Tibial nerve (tissue), 4 donors: ENCODE results near the gene PCDHGB4. TPM values are rescaled to one million over a fixed set of nuclear protein-coding genes. Genes with fewer than 3 reads are reported as not detected.
"Not testable (repeated sequence)": the region's sequence is repeated elsewhere in the genome, so short reads cannot be mapped to it uniquely, and the experiment has no call there.

ENCODE experiments used
- DNase-seq, 2 donors: peaks; one replicate each; pipeline ENCODE4 v3.0.0-alpha.2; 2019; ENCODE audit warnings: low spot score in 2 of 2
- H3K27ac ChIP-seq, 4 donors: fragments of 200-600 bp; sonication (generic) in 3 of 4; one replicate each; pipeline ENCODE4 v1.5.1; 2017 to 2019; ENCODE audit warnings: mild to moderate bottlenecking in 1 of 4
- H3K27me3 ChIP-seq, 2 donors: fragments of 200-600 bp; sonication (generic) in 1 of 2; one replicate each; pipeline versions ENCODE4 v1.5.1 to v1.6.0; 2017 to 2019
- H3K36me3 ChIP-seq, 3 donors: fragments of 200-600 bp; sonication (generic); one replicate each; pipeline ENCODE4 v1.5.1; 2018 to 2019
- H3K4me1 ChIP-seq, 4 donors: fragments of 200-600 bp; sonication (generic) in 3 of 4; one replicate each; pipeline ENCODE4 v1.5.1; 2017 to 2019
- H3K4me3 ChIP-seq, 4 donors: fragments of 200-600 bp; sonication (generic) in 3 of 4; one replicate each; pipeline ENCODE4 v1.5.1; 2017 to 2019; ENCODE audit warnings: mild to moderate bottlenecking in 1 of 4, moderate library complexity in 1 of 4
- H3K9me3 ChIP-seq, 4 donors: fragments of 200-600 bp; sonication (generic) in 3 of 4; one replicate each; pipeline ENCODE4 v1.5.1; 2017 to 2019
- EP300 ChIP-seq, 2 donors: sonication (generic); formaldehyde crosslinking; IDR thresholded peaks; one replicate each; pipeline ENCODE4 v1.6.1; 2017; ENCODE audit warnings: antibody characterized with exemption in 2 of 2, mild to moderate bottlenecking in 1 of 2
- POLR2A ChIP-seq, 2 donors: fragments of 450-650 bp; IDR thresholded peaks; one replicate each; pipeline ENCODE4 v1.6.1; 2017; ENCODE audit warnings: antibody characterized with exemption in 2 of 2, mild to moderate bottlenecking in 2 of 2, moderate library complexity in 2 of 2
- WGBS, 2 donors: methylation state at CpG; one replicate each; pipeline ENCODE4 v1.1.5; 2018; 5-methylcytosine and 5-hydroxymethylcytosine counted together
- total RNA-seq, 4 donors: library from RNA; depleted of rRNA; stranded (reverse); fragments of >200 nt; gene quantifications; one replicate each; pipeline ENCODE4 v1.1.0, GENCODE V29; 2016
- TF ChIP-seq, protein P1 (sequence below), 5 experiments: fragments of 200-600 bp in 3 of 5; fragments of 450-650 bp in 2 of 5; sonication (generic) in 3 of 5; IDR thresholded peaks; one replicate each; pipeline ENCODE4 v1.5.1; 2016 to 2019; ENCODE audit warnings: antibody characterized with exemption in 5 of 5, mild to moderate bottlenecking in 3 of 5, moderate library complexity in 2 of 5

Gene PCDHGB4
- total RNA-seq, 4 donors from 2014 or later = 9.3 to 12.3 (median 11.1) TPM

DNA sequence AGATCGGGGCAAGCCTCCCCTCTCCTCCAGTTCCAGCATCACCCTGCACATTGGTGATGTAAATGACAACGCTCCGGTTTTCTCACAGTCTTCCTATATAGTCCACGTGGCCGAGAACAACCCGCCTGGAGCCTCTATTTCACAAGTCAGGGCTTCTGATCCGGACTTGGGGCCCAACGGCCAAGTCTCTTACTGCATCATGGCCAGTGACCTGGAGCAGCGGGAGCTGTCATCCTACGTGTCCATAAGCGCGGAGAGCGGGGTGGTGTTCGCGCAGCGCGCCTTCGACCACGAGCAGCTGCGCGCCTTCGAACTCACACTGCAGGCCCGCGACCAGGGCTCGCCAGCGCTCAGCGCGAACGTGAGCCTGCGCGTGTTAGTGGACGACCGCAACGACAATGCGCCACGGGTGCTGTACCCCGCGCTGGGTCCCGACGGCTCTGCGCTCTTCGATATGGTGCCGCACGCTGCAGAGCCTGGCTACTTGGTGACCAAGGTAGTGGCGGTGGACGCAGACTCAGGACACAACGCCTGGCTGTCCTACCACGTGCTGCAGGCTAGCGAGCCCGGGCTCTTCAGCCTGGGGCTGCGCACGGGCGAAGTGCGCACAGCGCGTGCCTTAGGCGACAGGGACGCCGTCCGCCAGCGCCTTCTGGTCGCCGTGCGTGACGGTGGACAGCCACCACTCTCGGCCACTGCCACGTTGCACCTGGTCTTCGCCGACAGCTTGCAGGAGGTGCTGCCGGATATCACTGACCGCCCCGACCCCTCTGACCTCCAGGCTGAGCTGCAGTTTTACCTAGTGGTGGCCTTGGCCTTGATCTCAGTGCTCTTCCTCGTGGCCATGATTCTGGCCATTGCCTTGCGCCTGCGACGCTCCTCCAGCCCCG is 1.9 kb downstream of the PCDHGB4 start:
- WGBS, 2 donors = 42% methylated on average over 51 to 76 of the region's 77 CpGs
- H3K27me3 ChIP-seq = no peaks in the 10 kb centered on the region
- DNase-seq = no peak
- H3K27ac ChIP-seq = no peak overlapping the region
- no peak overlapping the region for H3K4me3 ChIP-seq
- H3K36me3 ChIP-seq = peaks cover 0 to 43% (median 0%) of the 10 kb centered on the region in 3 donors
- no peaks in the 10 kb centered on the region for H3K4me1 ChIP-seq
- TF ChIP-seq EP300 (IDR thresholded peaks at IDR 0.05) (no peak), POLR2A (IDR thresholded peaks at IDR 0.05) (no peak)
- TF ChIP-seq, protein P1, sequence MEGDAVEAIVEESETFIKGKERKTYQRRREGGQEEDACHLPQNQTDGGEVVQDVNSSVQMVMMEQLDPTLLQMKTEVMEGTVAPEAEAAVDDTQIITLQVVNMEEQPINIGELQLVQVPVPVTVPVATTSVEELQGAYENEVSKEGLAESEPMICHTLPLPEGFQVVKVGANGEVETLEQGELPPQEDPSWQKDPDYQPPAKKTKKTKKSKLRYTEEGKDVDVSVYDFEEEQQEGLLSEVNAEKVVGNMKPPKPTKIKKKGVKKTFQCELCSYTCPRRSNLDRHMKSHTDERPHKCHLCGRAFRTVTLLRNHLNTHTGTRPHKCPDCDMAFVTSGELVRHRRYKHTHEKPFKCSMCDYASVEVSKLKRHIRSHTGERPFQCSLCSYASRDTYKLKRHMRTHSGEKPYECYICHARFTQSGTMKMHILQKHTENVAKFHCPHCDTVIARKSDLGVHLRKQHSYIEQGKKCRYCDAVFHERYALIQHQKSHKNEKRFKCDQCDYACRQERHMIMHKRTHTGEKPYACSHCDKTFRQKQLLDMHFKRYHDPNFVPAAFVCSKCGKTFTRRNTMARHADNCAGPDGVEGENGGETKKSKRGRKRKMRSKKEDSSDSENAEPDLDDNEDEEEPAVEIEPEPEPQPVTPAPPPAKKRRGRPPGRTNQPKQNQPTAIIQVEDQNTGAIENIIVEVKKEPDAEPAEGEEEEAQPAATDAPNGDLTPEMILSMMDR (IDR thresholded peaks at IDR 0.05) = no peak
- peaks cover 8 to 97% (median 52%) of the 10 kb centered on the region in 4 donors for H3K9me3 ChIP-seq

DNA sequence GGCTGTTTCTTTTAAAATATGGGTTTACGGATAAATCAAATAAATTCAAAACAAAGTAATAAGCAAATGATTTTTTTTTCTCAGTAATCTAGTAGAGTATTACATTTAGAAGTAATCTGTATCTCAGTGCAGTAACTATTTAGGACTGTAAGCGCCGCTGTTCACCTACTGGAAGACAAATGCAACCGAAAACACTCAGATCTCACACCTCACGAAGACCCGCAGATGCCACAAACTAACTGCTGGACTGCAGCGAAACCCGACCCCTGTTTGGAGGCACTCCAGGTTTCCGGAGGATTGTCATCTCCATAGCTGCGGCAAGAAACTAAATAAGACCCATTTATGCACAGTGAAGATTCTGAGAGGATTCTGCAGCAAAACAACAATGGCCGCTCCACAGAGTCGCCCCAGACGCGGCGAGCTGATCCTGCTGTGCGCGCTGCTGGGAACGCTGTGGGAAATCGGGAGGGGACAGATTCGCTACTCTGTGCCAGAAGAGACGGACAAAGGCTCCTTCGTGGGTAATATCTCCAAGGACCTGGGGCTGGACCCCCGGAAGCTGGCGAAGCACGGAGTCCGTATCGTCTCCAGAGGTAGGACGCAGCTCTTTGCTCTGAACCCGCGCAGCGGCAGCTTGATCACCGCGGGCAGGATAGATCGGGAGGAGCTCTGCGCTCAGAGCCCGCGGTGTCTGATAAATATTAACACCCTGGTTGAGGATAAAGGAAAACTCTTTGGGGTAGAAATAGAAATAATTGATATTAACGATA is 5.1 kb downstream of the PCDHGB4 start, which contains the start of gene PCDHGA8:
Gene PCDHGA8, plus strand, starts transcription at position 205 of the 770 bp plus-strand sequence. Its CDS starts 181 bp downstream, at position 386.
- H3K27me3 ChIP-seq = no peaks in the 10 kb centered on the region
- WGBS, 2 donors = 26 to 33% methylated on average over 38 of the region's 38 CpGs
- H3K4me1 ChIP-seq = no peaks in the 10 kb centered on the region
- TF ChIP-seq, protein P1 (IDR thresholded peaks at IDR 0.05) = no peak
- TF ChIP-seq POLR2A (IDR thresholded peaks at IDR 0.05) (no peak), EP300 (IDR thresholded peaks at IDR 0.05) (no peak)
- H3K4me3 ChIP-seq = no peak within 1 kb of the TSS
- H3K9me3 ChIP-seq = peaks cover 12 to 97% (median 50%) of the 10 kb centered on the region in 4 donors
- H3K36me3 ChIP-seq = peaks cover 0 to 25% (median 0%) of the 10 kb centered on the region in 3 donors
- no peak for DNase-seq
- H3K27ac ChIP-seq = no peak within 1 kb of the TSS

DNA sequence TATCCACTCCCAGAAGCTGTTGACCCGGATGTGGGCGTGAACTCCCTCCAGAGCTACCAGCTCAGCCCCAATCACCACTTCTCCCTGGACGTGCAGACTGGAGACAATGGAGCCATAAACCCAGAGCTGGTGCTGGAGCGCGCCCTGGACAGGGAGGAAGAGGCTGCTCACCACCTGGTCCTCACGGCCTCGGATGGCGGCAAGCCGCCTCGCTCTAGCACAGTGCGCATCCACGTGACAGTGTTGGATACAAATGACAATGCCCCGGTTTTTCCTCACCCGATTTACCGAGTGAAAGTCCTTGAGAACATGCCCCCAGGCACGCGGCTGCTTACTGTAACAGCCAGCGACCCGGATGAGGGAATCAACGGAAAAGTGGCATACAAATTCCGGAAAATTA is 5.8 kb downstream of the PCDHGB4 start:
- DNase-seq = no peak
- Histone ChIP-seq H3K27ac (no peak overlapping the region), H3K4me1 (no peaks in the 10 kb centered on the region), H3K4me3 (no peak overlapping the region), H3K36me3 (peaks cover 0 to 29% (median 0%) of the 10 kb centered on the region in 3 donors), H3K9me3 (peaks cover 12 to 97% (median 50%) of the 10 kb centered on the region in 4 donors), H3K27me3 (no peaks in the 10 kb centered on the region)
- 41 to 44% methylated on average over 21 of the region's 21 CpGs for WGBS, 2 donors
- no peak for TF ChIP-seq EP300 (IDR thresholded peaks at IDR 0.05)
- TF ChIP-seq, protein P1 (IDR thresholded peaks at IDR 0.05) = no peak
- TF ChIP-seq POLR2A (IDR thresholded peaks at IDR 0.05) = no peak

DNA sequence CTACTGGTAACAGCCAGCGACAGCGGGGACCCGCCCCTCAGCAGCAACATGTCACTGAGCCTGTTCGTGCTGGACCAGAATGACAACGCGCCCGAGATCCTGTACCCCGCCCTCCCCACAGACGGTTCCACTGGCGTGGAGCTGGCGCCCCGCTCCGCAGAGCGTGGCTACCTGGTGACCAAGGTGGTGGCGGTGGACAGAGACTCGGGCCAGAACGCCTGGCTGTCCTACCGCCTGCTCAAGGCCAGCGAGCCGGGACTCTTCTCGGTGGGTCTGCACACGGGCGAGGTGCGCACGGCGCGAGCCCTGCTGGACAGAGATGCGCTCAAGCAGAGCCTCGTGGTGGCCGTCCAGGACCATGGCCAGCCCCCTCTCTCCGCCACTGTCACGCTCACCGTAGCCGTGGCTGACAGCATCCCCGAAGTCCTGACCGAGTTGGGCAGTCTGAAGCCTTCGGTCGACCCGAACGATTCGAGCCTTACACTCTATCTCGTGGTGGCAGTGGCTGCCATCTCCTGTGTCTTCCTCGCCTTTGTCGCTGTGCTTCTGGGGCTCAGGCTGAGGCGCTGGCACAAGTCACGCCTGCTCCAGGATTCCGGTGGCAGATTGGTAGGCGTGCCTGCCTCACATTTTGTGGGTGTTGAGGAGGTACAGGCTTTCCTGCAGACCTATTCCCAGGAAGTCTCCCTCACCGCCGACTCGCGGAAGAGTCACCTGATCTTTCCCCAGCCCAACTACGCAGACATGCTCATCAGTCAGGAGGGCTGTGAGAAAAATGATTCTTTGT is 7.1 kb downstream of the PCDHGB4 start:
- not testable (repeated sequence) for DNase-seq, H3K27me3 ChIP-seq, H3K4me3 ChIP-seq, H3K27ac ChIP-seq, H3K4me1 ChIP-seq
- H3K36me3 ChIP-seq = peaks cover 0 to 20% (median 0%) of the 10 kb centered on the region in 3 donors
- H3K9me3 ChIP-seq = peaks cover 9 to 97% (median 50%) of the 10 kb centered on the region in 4 donors
- WGBS, 2 donors = 44 to 50% methylated on average over 29 to 34 of the region's 53 CpGs
